ENCODE data around the gene ZBTB7C. TPM values are rescaled to one million over a fixed set of nuclear protein-coding genes. Genes with fewer than 3 reads are reported as not detected.

The ZBTB7C gene
- total and polyA plus RNA-seq, 9 donors = 1.5 to 26.6 (median 15.7) TPM

- Histone ChIP-seq H3K27ac (no peak overlapping the region), H3K4me1 (ENCODE audit: insufficient read depth) (peaks cover 13% of the 10 kb centered on the region), H3K4me3 (no peak overlapping the region), H3K36me3 (no peaks in the 10 kb centered on the region), H3K9me3 (no peaks in the 10 kb centered on the region), H3K27me3 (no peaks in the 10 kb centered on the region)
- intact Hi-C loops (cut with DNase I) = loop anchor here in 2 of 4 donors (5.0 to 10.0 kb wide), 2 partner anchors 106 to 307 kb away; no protein-coding TSS in a partner anchor
- DNase-seq = no peak
- 88 to 98% (median 95%) methylated on average over 3 of the region's 3 CpGs for WGBS, 3 donors
- TF ChIP-seq POLR2A (IDR thresholded peaks at IDR 0.05) (no peak), EP300 (IDR thresholded peaks at IDR 0.05) (no peak), CTCF (IDR thresholded peaks at IDR 0.05) (no peak)
Measured at GRCh38 chr18:48338915-48339314, 70.3 kb downstream of the ZBTB7C start.

DNA sequence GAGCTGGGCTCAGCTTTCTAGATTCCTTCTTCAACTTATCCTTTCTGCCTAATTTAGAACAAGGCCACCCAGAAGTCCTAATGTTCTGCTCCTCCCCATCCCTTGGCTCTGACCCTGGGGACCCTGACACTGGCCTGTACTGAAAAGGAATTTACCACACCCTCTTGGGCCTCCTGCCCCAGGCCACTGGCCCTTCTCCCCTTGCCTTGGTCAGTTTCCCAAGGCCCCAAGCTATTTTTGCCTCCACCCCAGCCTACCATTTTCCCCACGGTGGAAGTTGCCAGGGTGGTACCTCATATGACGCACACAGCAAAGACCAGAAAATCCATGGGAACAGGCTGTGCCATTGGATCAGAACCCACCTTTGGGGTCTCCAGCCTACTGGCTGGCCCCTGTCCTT is 72.1 kb downstream of the ZBTB7C start:
- Histone ChIP-seq H3K36me3 (no peaks in the 10 kb centered on the region), H3K27ac (no peak overlapping the region), H3K4me1 (ENCODE audit: insufficient read depth) (peaks cover 13% of the 10 kb centered on the region), H3K9me3 (no peaks in the 10 kb centered on the region), H3K27me3 (no peaks in the 10 kb centered on the region), H3K4me3 (no peak overlapping the region)
- TF ChIP-seq POLR2A (IDR thresholded peaks at IDR 0.05) (no peak), EP300 (IDR thresholded peaks at IDR 0.05) (no peak), CTCF (IDR thresholded peaks at IDR 0.05) (no peak)
- intact Hi-C loops (cut with DNase I) = loop anchor here in 2 of 4 donors (5.0 to 10.0 kb wide), 2 partner anchors 108 to 305 kb away; no protein-coding TSS in a partner anchor
- WGBS, 3 donors = 64 to 81% (median 76%) methylated on average over 2 of the region's 2 CpGs
- no peak for DNase-seq

DNA sequence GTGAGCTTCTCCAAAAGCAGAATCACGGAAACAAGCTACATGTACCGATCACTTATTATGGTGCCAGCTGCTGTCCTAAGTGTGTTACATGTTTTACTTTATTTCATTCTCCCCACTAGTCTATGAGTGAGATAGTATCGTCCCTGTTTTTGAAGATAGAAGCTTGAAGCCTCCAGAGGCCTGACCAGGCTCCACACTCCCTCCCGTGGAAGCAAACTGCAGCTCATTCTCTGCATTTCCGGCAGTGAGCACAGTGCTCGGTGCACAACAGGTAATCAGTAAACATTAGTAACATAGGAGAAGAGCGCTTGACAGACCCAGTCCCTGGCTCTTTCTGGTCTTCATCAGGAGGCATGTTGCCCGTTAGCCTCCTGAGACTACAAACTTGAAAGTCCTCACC is 72.9 kb downstream of the ZBTB7C start:
- no peak for DNase-seq
- no peak overlapping the region for H3K27ac ChIP-seq
- intact Hi-C loops (cut with DNase I) = loop anchor here in 2 of 4 donors (5.0 to 10.0 kb wide), 2 partner anchors 108 to 304 kb away; no protein-coding TSS in a partner anchor
- no peaks in the 10 kb centered on the region for H3K36me3 ChIP-seq
- H3K4me1 ChIP-seq (ENCODE audit: insufficient read depth) = peaks cover 11% of the 10 kb centered on the region
- TF ChIP-seq CTCF (IDR thresholded peaks at IDR 0.05) (no peak), POLR2A (IDR thresholded peaks at IDR 0.05) (no peak), EP300 (IDR thresholded peaks at IDR 0.05) (no peak)
- H3K9me3 ChIP-seq = no peaks in the 10 kb centered on the region
- H3K27me3 ChIP-seq = no peaks in the 10 kb centered on the region
- WGBS, 3 donors = 53 to 69% (median 67%) methylated on average over 8 of the region's 8 CpGs
- H3K4me3 ChIP-seq = no peak overlapping the region

GRCh38 chr18:48335829-48336228 is 73.4 kb downstream of the ZBTB7C start:
- no peaks in the 10 kb centered on the region for H3K9me3 ChIP-seq
- H3K27ac ChIP-seq = no peak overlapping the region
- H3K27me3 ChIP-seq = no peaks in the 10 kb centered on the region
- no peak for TF ChIP-seq POLR2A (IDR thresholded peaks at IDR 0.05)
- TF ChIP-seq EP300 (IDR thresholded peaks at IDR 0.05) = no peak
- no peak for TF ChIP-seq CTCF (IDR thresholded peaks at IDR 0.05)
- no peaks in the 10 kb centered on the region for H3K36me3 ChIP-seq
- 68 to 82% (median 77%) methylated on average over 4 of the region's 4 CpGs for WGBS, 3 donors
- intact Hi-C loops (cut with DNase I) = loop anchor here in 2 of 4 donors (5.0 to 10.0 kb wide), 2 partner anchors 109 to 304 kb away; no protein-coding TSS in a partner anchor
- peaks cover 11% of the 10 kb centered on the region for H3K4me1 ChIP-seq (ENCODE audit: insufficient read depth)
- no peak for DNase-seq
- H3K4me3 ChIP-seq = no peak overlapping the region
